ENCODE measurements around the gene SPOCD1. TPM values are rescaled to one million over a fixed set of nuclear protein-coding genes. Genes with fewer than 3 reads are reported as not detected.

SPOCD1 gene
- total RNA-seq, 2 donors from 2014 or later = 6.6 to 10.6 TPM

DNA sequence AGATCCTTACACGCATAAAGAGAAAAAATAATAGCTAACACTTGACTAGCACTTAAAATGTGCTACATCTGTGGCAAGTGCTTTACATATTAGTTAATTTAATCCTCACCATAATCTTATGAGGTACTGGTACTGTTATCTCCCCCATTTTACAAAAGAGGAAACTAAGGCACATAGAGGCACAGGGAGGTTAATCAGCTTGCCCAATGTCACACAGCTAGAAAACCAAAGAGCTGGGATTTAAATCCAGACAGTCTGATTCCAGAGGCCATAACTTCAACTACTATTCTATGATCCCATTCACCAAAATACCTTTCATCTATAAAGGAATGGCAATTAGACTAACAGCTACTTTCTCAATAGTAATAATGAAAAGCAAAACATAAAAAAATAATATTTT is 11.7 kb downstream of the SPOCD1 start:
- Histone ChIP-seq H3K36me3 (no peaks in the 10 kb centered on the region), H3K27me3 (replicated peaks; ENCODE audit: insufficient read depth) (no peaks in the 10 kb centered on the region), H3K4me1 (ENCODE audit: control insufficient read depth in 1 of 2, low read depth in 2 of 2) (peaks cover 0 to 3% of the 10 kb centered on the region in 2 donors), H3K27ac (no peak overlapping the region), H3K4me3 (no peak overlapping the region), H3K9me3 (no peaks in the 10 kb centered on the region)
- TF ChIP-seq, protein P1, sequence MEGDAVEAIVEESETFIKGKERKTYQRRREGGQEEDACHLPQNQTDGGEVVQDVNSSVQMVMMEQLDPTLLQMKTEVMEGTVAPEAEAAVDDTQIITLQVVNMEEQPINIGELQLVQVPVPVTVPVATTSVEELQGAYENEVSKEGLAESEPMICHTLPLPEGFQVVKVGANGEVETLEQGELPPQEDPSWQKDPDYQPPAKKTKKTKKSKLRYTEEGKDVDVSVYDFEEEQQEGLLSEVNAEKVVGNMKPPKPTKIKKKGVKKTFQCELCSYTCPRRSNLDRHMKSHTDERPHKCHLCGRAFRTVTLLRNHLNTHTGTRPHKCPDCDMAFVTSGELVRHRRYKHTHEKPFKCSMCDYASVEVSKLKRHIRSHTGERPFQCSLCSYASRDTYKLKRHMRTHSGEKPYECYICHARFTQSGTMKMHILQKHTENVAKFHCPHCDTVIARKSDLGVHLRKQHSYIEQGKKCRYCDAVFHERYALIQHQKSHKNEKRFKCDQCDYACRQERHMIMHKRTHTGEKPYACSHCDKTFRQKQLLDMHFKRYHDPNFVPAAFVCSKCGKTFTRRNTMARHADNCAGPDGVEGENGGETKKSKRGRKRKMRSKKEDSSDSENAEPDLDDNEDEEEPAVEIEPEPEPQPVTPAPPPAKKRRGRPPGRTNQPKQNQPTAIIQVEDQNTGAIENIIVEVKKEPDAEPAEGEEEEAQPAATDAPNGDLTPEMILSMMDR (IDR thresholded peaks at IDR 0.05) = no peak
- no peak for DNase-seq (ENCODE audit: low spot score)
- ATAC-seq (ENCODE audit: insufficient number of reproducible peaks, low FRiP score, low read depth) = no peak

DNA sequence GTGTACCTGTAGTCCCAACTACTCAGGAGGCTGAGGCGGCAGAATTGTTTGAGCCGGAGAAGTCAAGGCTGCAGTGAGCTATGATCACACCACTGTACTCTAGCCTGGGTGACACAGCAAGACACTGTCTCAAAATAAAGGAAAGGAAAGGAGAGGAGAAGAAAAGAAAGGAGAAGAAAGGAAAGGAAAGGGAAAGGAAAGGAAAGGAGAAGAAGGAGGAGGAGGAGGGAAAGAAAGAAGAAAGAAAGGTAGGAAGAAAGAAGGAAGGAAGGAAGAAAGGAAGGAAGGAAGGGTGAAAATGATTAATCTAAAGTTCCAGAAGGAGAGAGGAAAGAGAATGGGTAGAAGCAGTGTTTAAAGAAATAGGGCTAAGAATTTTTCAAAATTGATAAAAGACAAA is 12.2 kb downstream of the SPOCD1 start:
- peaks cover 0 to 7% of the 10 kb centered on the region in 2 donors for H3K4me1 ChIP-seq (ENCODE audit: control insufficient read depth in 1 of 2, low read depth in 2 of 2)
- H3K27me3 ChIP-seq (replicated peaks; ENCODE audit: insufficient read depth) = no peaks in the 10 kb centered on the region
- no peak overlapping the region for H3K4me3 ChIP-seq
- DNase-seq (ENCODE audit: low spot score) (no peak), ATAC-seq (ENCODE audit: insufficient number of reproducible peaks, low FRiP score, low read depth) (no peak)
- no peaks in the 10 kb centered on the region for H3K36me3 ChIP-seq
- no peaks in the 10 kb centered on the region for H3K9me3 ChIP-seq
- no peak overlapping the region for H3K27ac ChIP-seq
- TF ChIP-seq, protein P1 (IDR thresholded peaks at IDR 0.05) = no peak

DNA sequence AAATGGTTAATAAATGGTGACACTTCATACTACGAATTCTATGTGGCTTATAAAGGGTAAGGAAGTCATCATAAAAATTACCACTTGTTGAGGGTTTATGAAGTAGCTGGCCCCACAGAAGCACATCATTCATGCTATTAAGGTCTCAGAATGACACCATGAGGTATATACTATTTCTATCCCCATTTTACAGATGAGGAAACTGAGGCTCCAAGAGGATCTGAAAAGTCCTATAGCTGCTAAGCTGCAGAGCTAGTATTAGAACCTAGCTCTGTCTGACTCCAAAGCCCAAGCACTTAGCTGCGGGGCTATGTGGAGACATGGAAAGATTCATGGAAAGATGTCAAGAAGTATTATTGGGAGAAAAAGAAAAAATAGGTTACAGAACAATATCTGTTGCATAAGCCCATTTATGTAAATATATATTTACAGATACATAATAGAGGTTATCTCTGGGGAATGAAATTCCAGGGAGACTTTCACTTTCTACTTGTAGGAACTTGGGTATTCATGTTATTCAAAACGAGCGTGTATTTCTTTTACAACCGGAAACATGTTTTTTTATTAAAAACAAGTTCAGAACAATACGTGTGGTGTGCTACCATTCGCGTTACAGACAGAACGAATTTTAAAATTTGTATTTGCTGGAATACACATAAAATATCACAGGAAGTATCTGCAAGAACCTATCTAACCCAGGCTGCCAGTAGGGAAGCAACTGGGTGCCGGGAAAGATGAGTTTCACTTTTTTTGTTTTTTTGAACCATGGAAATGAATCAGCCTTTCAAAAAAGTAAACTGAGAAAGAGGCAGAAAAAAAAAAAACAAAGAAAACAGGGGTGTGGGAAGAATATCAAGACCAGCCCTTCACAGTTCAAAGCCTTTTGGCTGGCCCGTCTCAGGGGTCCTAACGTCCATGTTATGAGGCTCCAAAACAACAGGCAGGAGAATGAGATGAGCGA is 13.4 kb downstream of the SPOCD1 start:
- DNase-seq (ENCODE audit: low spot score) (no peak), ATAC-seq (ENCODE audit: insufficient number of reproducible peaks, low FRiP score, low read depth) (no peak)
- Histone ChIP-seq H3K27ac (no peak overlapping the region), H3K36me3 (no peaks in the 10 kb centered on the region), H3K4me1 (ENCODE audit: control insufficient read depth in 1 of 2, low read depth in 2 of 2) (peaks cover 5 to 15% of the 10 kb centered on the region in 2 donors), H3K9me3 (no peaks in the 10 kb centered on the region), H3K27me3 (replicated peaks; ENCODE audit: insufficient read depth) (no peaks in the 10 kb centered on the region), H3K4me3 (peak overlapping the region; percentile 61)
- TF ChIP-seq, protein P1 (IDR thresholded peaks at IDR 0.05) = no peak

DNA sequence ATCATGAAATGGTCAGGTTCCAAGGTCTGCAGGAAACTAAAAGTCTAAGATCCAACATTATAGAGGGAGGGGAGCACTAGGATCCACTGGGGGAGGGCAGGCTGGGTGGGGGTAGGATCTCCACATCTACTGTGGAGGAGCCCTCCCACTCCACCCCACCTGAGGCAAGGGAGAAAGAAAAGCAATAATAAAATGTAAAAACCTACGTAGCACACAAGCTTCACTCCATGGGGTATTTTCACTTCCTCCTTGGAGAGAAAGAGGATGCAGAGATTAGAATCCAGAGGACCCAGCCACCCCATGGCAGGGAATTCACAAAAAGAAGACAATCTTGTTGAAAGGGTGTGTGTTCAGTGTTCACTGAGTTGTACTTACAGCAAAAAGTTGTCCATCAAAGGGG is 14.4 kb downstream of the SPOCD1 start:
- Histone ChIP-seq H3K27me3 (replicated peaks; ENCODE audit: insufficient read depth) (no peaks in the 10 kb centered on the region), H3K36me3 (no peaks in the 10 kb centered on the region), H3K27ac (no peak overlapping the region), H3K4me3 (no peak overlapping the region), H3K9me3 (no peaks in the 10 kb centered on the region), H3K4me1 (ENCODE audit: control insufficient read depth in 1 of 2, low read depth in 2 of 2) (peaks cover 5 to 15% of the 10 kb centered on the region in 2 donors)
- TF ChIP-seq, protein P1 (IDR thresholded peaks at IDR 0.05) = no peak
- ATAC-seq (ENCODE audit: insufficient number of reproducible peaks, low FRiP score, low read depth) = no peak
- DNase-seq (ENCODE audit: low spot score) = no peak

DNA sequence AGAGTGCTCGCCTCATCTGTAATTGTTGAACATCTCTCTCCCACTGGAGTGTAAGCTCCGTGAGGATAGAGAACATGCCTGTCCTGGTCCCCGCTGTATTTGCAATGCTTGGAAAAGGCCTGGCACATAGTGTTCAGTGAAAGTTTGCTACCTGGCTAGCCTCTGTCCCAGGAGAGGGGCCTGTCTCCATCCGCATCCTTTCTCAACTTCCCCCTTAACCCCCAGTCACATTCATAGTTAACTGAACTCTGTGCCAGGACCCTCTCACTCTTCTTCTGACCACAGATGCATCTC is 15.2 kb downstream of the SPOCD1 start:
- peaks cover 5 to 15% of the 10 kb centered on the region in 2 donors for H3K4me1 ChIP-seq (ENCODE audit: control insufficient read depth in 1 of 2, low read depth in 2 of 2)
- DNase-seq (ENCODE audit: low spot score) = no peak
- H3K9me3 ChIP-seq = no peaks in the 10 kb centered on the region
- H3K27me3 ChIP-seq (replicated peaks; ENCODE audit: insufficient read depth) = no peaks in the 10 kb centered on the region
- no peaks in the 10 kb centered on the region for H3K36me3 ChIP-seq
- no peak overlapping the region for H3K27ac ChIP-seq
- no peak overlapping the region for H3K4me3 ChIP-seq
- TF ChIP-seq, protein P1 (IDR thresholded peaks at IDR 0.05) = no peak
- no peak for ATAC-seq (ENCODE audit: insufficient number of reproducible peaks, low FRiP score, low read depth)

All from thoracic aorta (tissue), 2 donors.